NT2/D1 (cell line): ENCODE data around the gene TPPP3.

Source experiments
- YY1 ChIP-seq: IDR thresholded peaks from 2 replicates; pipeline ENCODE4 v1.6.1; 2011; ENCODE audit not compliant: insufficient read length, insufficient read depth
- ZNF274 ChIP-seq: IDR thresholded peaks from 2 replicates; pipeline ENCODE4 v1.6.1; 2011; ENCODE audit warnings: mild to moderate bottlenecking, low read depth, low read length

- no peak for TF ChIP-seq ZNF274
- TF ChIP-seq YY1 = no peak
Measured at GRCh38 chr16:67393788-67394154, 473 bp upstream of the TPPP3 start.
